GM23338 (cell line): ENCODE measurements around the gene EHMT2.

Source experiments
- CREB1 ChIP-seq: fragments of 250-450 bp; sonication (Bioruptor Pico); IDR thresholded peaks from 2 replicates; pipeline ENCODE4 v1.5.0; 2020; ENCODE audit warnings: low read depth, mild to moderate bottlenecking, moderate library complexity
- CTCF ChIP-seq, 2 experiments: fragments of 200-600 bp in 1 of 2; sonication (generic) in 1 of 2; conservative IDR thresholded peaks; 2 replicates each; pipeline versions ENCODE4 v1.5.1 to v1.6.1; 2016 to 2017; ENCODE audit warnings: antibody characterized with exemption in 2 of 2, low read depth in 2 of 2, mild to moderate bottlenecking in 2 of 2, moderate library complexity in 1 of 2
- ETS1 ChIP-seq: IDR thresholded peaks from 2 replicates; pipeline ENCODE4 v1.6.1; 2016; ENCODE audit warnings: antibody characterized with exemption
- EZH2 ChIP-seq: fragments of 200-600 bp; sonication (generic); IDR thresholded peaks from one replicate; pipeline ENCODE4 v1.8.0; 2017; ENCODE audit warnings: antibody characterized with exemption, mild to moderate bottlenecking, low read depth; ENCODE audit not compliant: unreplicated experiment
- EZH2phosphoT487 ChIP-seq: fragments of 200-600 bp; sonication (generic); IDR thresholded peaks from one replicate; pipeline ENCODE4 v1.8.1; 2018; ENCODE audit warnings: antibody characterized with exemption; ENCODE audit not compliant: unreplicated experiment
- JUNB ChIP-seq: IDR thresholded peaks from one replicate; pipeline ENCODE4 v1.6.1; 2016; ENCODE audit warnings: antibody characterized with exemption; ENCODE audit not compliant: unreplicated experiment
- NANOG ChIP-seq: IDR thresholded peaks from 2 replicates; pipeline ENCODE4 v1.6.1; 2016; ENCODE audit warnings: antibody characterized with exemption, borderline replicate concordance
- POLR2AphosphoS5 ChIP-seq: IDR thresholded peaks from 2 replicates; pipeline ENCODE4 v1.6.1; 2016; ENCODE audit warnings: antibody characterized with exemption, low read depth
- REST ChIP-seq: IDR thresholded peaks from one replicate; pipeline ENCODE4 v1.6.1; 2018; ENCODE audit warnings: antibody characterized with exemption; ENCODE audit not compliant: unreplicated experiment
- ZNF114 ChIP-seq: fragments of 250-450 bp; sonication (Bioruptor Pico); IDR thresholded peaks from 2 replicates; pipeline ENCODE4 v1.5.0; 2020; ENCODE audit warnings: mild to moderate bottlenecking, moderate library complexity

- TF ChIP-seq POLR2AphosphoS5 (no peak), EZH2 (no peak), CTCF (conservative IDR thresholded peaks at IDR 0.05; ENCODE audit: low read depth in 2 of 2) (no peak), REST (no peak), JUNB (no peak), ZNF114 (CRISPR knock-in tag) (no peak), CREB1 (CRISPR knock-in tag) (no peak), EZH2phosphoT487 (no peak), ETS1 (no peak), NANOG (no peak)
Observed at GRCh38 chr6:31878222-31878621, 19.3 kb downstream of the EHMT2 start.
